Measurements from ENCODE around the gene SH3RF2. TPM values are rescaled to one million over a fixed set of nuclear protein-coding genes. Genes with fewer than 3 reads are reported as not detected.

The SH3RF2 gene
- total and polyA plus RNA-seq, 2 of the 13 experiments (the other 11 are each of a cell fraction or from before 2014, with no cell fraction given), result 2.6 to 3.7 TPM

DNA sequence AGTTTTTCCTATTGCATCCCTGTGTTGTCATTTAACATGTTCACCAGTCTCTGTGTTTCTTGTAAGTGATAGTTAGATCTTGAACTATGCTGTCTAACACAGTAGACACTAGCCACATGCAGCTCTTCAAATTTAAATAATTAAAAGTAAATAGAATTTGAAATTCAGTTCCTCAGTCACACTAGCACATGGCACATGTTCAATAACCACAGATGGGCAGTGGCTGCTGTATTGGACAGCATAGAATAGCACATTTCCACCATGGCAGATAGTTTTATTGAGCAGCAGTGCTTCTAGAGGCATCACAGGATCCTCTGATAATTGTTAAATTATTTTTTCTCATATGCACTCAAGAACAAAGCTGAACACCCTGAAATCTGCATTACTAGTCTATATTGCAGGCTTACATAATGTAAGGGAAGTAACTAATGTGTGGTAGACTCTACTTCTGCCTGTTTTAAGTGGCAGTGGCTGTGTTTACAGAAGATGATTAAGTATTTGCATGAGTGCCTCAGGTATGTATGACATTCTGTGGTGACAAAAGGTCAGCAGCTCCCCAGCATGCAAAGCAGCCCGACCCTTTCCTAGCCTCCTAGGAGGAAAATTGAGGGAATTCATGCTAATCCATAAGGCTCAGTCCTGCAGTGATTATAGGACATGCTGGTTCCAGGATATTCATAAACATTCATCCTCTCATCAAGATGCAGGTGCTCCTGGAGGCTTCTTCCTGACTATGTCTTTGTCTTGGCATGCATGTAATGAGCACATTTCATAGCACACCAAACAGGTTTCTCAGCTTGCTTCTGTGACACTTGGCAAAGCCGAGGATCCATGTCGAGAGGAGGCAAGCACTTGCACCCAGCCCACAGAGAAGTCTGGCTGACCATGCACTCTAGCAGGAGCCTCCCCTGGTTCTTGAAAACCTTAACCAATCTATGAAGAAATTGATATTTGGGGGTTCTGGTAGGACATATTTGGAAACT is 45.5 kb downstream of the SH3RF2 start:
- DNase-seq (ENCODE audit: low spot score), result peak; percentile 79
- intact Hi-C loops (cut with micrococcal nuclease; ENCODE audit: unreplicated experiment), result no loop called here
- peak; percentile 39 for ATAC-seq
- H3K9ac ChIP-seq (ENCODE audit: insufficient read depth, low read depth, low read length), result no peak overlapping the region
- no peaks in the 10 kb centered on the region for H3K36me3 ChIP-seq (replicated peaks in 1 of 2; ENCODE audit: control insufficient read depth in 1 of 2, insufficient read depth in 2 of 2, low read length in 2 of 2)
- H3K4me2 ChIP-seq (ENCODE audit: low read depth, low read length), result peak overlapping the region; percentile 15
- peak; percentile 68 for FAIRE-seq
- in situ Hi-C loops (cut with HindIII; ENCODE audit: extremely low pct_ligation_motif_present, low pct_unique_long_range_greater_than_20kb), result loop anchor here (5.0 kb wide), 1 partner anchor 45 kb away; the partner anchor contains the start of gene SH3RF2
- H3K4me1 ChIP-seq (ENCODE audit: insufficient read depth, low read length), result peaks cover 72% of the 10 kb centered on the region
- no TSS peak for BruUV-seq (replicated peaks)
- no peaks in the 10 kb centered on the region for H3K27me3 ChIP-seq (ENCODE audit: control insufficient read depth in 1 of 2, insufficient read depth in 2 of 2, low read length in 2 of 2)
- no peak overlapping the region for H2AFZ ChIP-seq (ENCODE audit: low read length)
- no peaks in the 10 kb centered on the region for H4K20me1 ChIP-seq (ENCODE audit: insufficient read depth, low read length)
- no peaks in the 10 kb centered on the region for H3K79me2 ChIP-seq (ENCODE audit: insufficient read depth, low read length)
- CTCF ChIA-PET (ENCODE audit: low intra/inter-chr PET ratio, low total read pairs), result no interaction called here
- POLR2A ChIA-PET, result interaction anchor here (1.0 to 5.8 kb wide), 5 partner anchors 13 to 47 kb away, joined by 4 to 40 read pairs (median 7); partner anchors contain the start of gene SH3RF2
- H3K9me3 ChIP-seq (ENCODE audit: low read length), result no peaks in the 10 kb centered on the region; the same call in 1 of the 2 replicates
- no peak overlapping the region; a peak in 1 of 6 replicates for H3K4me3 ChIP-seq (replicated peaks in 1 of 3; ENCODE audit: insufficient read depth in 1 of 3, low read depth in 2 of 3, low read length in 3 of 3)
- peak overlapping the region; percentile 24 for H3K27ac ChIP-seq (ENCODE audit: extremely low read length, insufficient read depth, low read length)
- 9% methylated on average over 1 of the region's 3 CpGs for WGBS (ENCODE audit: low lambda C conversion rate)
- TF ChIP-seq, protein P1, sequence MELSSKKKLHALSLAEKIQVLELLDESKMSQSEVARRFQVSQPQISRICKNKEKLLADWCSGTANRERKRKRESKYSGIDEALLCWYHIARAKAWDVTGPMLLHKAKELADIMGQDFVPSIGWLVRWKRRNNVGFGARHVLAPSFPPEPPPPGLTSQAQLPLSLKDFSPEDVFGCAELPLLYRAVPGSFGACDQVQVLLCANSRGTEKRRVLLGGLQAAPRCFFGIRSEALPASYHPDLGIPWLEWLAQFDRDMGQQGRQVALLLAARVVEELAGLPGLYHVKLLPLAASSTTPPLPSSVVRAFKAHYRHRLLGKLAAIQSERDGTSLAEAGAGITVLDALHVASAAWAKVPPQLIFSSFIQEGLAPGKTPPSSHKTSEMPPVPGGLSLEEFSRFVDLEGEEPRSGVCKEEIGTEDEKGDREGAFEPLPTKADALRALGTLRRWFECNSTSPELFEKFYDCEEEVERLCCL (CRISPR knock-in tag; IDR thresholded peaks at IDR 0.05; ENCODE audit: borderline replicate concordance), result no peak
- TF ChIP-seq, protein P2, sequence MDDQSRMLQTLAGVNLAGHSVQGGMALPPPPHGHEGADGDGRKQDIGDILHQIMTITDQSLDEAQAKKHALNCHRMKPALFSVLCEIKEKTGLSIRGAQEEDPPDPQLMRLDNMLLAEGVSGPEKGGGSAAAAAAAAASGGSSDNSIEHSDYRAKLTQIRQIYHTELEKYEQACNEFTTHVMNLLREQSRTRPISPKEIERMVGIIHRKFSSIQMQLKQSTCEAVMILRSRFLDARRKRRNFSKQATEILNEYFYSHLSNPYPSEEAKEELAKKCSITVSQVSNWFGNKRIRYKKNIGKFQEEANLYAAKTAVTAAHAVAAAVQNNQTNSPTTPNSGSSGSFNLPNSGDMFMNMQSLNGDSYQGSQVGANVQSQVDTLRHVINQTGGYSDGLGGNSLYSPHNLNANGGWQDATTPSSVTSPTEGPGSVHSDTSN (CRISPR knock-in tag; IDR thresholded peaks at IDR 0.05; ENCODE audit: borderline replicate concordance), result no peak
- TF ChIP-seq, protein P3, sequence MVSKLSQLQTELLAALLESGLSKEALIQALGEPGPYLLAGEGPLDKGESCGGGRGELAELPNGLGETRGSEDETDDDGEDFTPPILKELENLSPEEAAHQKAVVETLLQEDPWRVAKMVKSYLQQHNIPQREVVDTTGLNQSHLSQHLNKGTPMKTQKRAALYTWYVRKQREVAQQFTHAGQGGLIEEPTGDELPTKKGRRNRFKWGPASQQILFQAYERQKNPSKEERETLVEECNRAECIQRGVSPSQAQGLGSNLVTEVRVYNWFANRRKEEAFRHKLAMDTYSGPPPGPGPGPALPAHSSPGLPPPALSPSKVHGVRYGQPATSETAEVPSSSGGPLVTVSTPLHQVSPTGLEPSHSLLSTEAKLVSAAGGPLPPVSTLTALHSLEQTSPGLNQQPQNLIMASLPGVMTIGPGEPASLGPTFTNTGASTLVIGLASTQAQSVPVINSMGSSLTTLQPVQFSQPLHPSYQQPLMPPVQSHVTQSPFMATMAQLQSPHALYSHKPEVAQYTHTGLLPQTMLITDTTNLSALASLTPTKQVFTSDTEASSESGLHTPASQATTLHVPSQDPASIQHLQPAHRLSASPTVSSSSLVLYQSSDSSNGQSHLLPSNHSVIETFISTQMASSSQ (IDR thresholded peaks at IDR 0.05; ENCODE audit: low read depth), result peak; percentile 57; the same call in 1 of the 2 replicates
- TF ChIP-seq, protein P3 (CRISPR knock-in tag; IDR thresholded peaks at IDR 0.05; ENCODE audit: borderline replicate concordance), result peak; percentile 54; the same call in 1 of the 2 replicates
- TF ChIP-seq RBM39 (IDR thresholded peaks at IDR 0.05; ENCODE audit: low read depth, low read length, poor library complexity, severe bottlenecking) (no peak), ZMYM4 (CRISPR knock-in tag; IDR thresholded peaks at IDR 0.05) (peak; percentile 78), TSC22D2 (CRISPR knock-in tag; IDR thresholded peaks at IDR 0.05; ENCODE audit: borderline replicate concordance) (no peak), ZFAT (CRISPR knock-in tag; conservative IDR thresholded peaks at IDR 0.05) (no peak), SP140L (CRISPR knock-in tag; IDR thresholded peaks at IDR 0.05; ENCODE audit: borderline replicate concordance) (no peak), SUZ12 (IDR thresholded peaks at IDR 0.05; ENCODE audit: low read depth, low read length) (no peak), SCMH1 (CRISPR knock-in tag; IDR thresholded peaks at IDR 0.05; ENCODE audit: borderline replicate concordance) (no peak), ERF (CRISPR knock-in tag; IDR thresholded peaks at IDR 0.05) (0 out of 2 replicates have a peak, but pooled peaks have one; percentile 37), CREB1 (IDR thresholded peaks at IDR 0.05) (no peak), CREB1 (CRISPR knock-in tag; IDR thresholded peaks at IDR 0.05) (0 out of 2 replicates have a peak, but pooled peaks have one; percentile 19), NR2F6 (IDR thresholded peaks at IDR 0.05) (peak; percentile 85), NR2F6 (CRISPR knock-in tag; IDR thresholded peaks at IDR 0.05) (peak; percentile 90)
- TF ChIP-seq, protein P4, sequence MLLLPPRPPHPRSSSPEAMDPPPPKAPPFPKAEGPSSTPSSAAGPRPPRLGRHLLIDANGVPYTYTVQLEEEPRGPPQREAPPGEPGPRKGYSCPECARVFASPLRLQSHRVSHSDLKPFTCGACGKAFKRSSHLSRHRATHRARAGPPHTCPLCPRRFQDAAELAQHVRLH (CRISPR knock-in tag; IDR thresholded peaks at IDR 0.05; ENCODE audit: borderline replicate concordance, low read depth), result no peak
